ENCODE results near the gene TP53TG3C.
"Not testable (repeated sequence)": the region's sequence is repeated elsewhere in the genome, so short reads cannot be mapped to it uniquely, and the experiment has no call there.

The TP53TG3C gene, protein sequence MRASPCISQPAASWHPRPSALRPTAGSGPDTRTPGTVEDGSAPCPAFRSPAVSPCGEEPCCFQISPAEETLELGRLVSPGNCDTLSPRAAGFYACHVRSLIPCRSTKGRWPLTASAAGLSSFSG

DNA sequence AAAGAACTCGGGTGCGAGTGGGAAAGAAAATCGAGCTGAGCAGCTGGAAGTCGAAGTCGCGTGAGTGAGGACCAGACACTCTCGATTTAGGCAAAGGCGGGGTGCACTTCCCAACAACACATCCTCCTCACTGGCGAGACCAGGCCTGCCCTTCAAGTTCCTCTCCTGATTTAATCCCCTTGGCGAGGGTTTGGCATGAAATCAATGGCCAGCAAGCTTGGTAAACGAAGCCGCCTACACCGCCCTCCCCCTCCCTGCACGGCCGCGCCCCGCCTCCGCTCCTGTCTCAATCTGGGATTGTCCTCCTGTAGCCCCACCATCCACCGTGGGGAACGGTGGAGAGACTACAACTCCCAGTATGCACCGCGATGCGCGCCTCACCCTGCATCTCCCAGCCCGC lies at the start of gene TP53TG3C:
TSS of gene TP53TG3C (plus strand) at position 301 of the 400 bp plus-strand sequence. CDS start at position 369, 68 bp downstream.
- H3K4me3 ChIP-seq (ENCODE audit: low read depth, low read length); in situ Hi-C loops (cut with HindIII; ENCODE audit: low sequenced_read_pairs); DNase-seq (ENCODE audit: low read depth): not testable (repeated sequence)

Measured in astrocyte of the cerebellum (primary cell).